GM21515 (cell line): Measurements from ENCODE around the gene UNC50.

Experiments
- ATAC-seq: cut with Tn5 transposase; IDR thresholded peaks from one replicate; pipeline ENCODE4 v1.9.1; 2021; ENCODE audit not compliant: unreplicated experiment

UNC50 gene

GRCh38 chr2:98663511-98664090, 55.2 kb downstream of the UNC50 start:
- no peak for ATAC-seq

GRCh38 chr2:98664323-98664722, 55.9 kb downstream of the UNC50 start:
- no peak for ATAC-seq

- no peak for ATAC-seq
Measured at GRCh38 chr2:98665677-98666076, 57.3 kb downstream of the UNC50 start.
